HepG2 (cell line): ENCODE measurements around the gene LMX1B. TPM values are rescaled to one million over a fixed set of nuclear protein-coding genes. Genes with fewer than 3 reads are reported as not detected.

ENCODE experiments used
- ATAC-seq: fragments of 200-7000 bp; cut with Tn5 transposase; 3 replicates; pipeline ENCODE4 v1.9.1; 2020; ENCODE audit warnings: mild to moderate bottlenecking, moderate library complexity
- BruUV-seq: library from RNA; stranded (reverse); fragments of 400-500 nt; replicated peaks from 2 replicates; lab custom pipeline; 2021; lab: Mats Ljungman, UMichigan
- CTCF ChIA-PET: fragments of 300-600 bp; formaldehyde crosslinking; extraction: SDS; loops from one replicate; lab custom pipeline; 2021; ENCODE audit warnings: low total read pairs, inconsistent platforms, low intra/inter-chr PET ratio; lab: Yijun Ruan, JAX
- POLR2A ChIA-PET: fragments of 350-600 bp; sonication (Branson Sonifier 250); formaldehyde crosslinking; loops from one replicate; lab custom pipeline; 2020; ENCODE audit warnings: antibody characterized with exemption, inconsistent platforms; lab: Yijun Ruan, JAX
- DNase-seq: peaks from one replicate; pipeline ENCODE4 v3.0.0-alpha.2; 2015; ENCODE audit warnings: low spot score
- FAIRE-seq: peaks from 3 replicates; lab custom pipeline; 2011; peaks lifted over from hg19 to GRCh38; lab: Jason Lieb, UNC
- H2AFZ ChIP-seq: one replicate; pipeline ENCODE4 v1.6.1; 2011; ENCODE audit warnings: low read length, inconsistent platforms
- H3K27ac ChIP-seq: fragments of 300-600 bp; 3 replicates; pipeline ENCODE4 v1.8.0; 2011; ENCODE audit warnings: mixed run types, mild to moderate bottlenecking, mixed read lengths, low read length, inconsistent platforms; ENCODE audit not compliant: insufficient read depth; ENCODE audit errors: extremely low read length
- H3K27me3 ChIP-seq, 2 experiments: fragments of 200-600 bp in 1 of 2; 2 replicates in 1 of 2; 3 replicates in 1 of 2; pipeline versions ENCODE4 v1.6.0 to v1.8.0; 2011; ENCODE audit warnings: low read length in 2 of 2, mild to moderate bottlenecking in 2 of 2, moderate library complexity in 2 of 2, inconsistent platforms in 1 of 2; ENCODE audit not compliant: insufficient read depth in 2 of 2, control insufficient read depth in 1 of 2
- H3K36me3 ChIP-seq, 2 experiments: fragments of 200-600 bp in 1 of 2; replicated peaks in 1 of 2; 2 replicates in 1 of 2; 3 replicates in 1 of 2; pipeline versions ENCODE4 v1.5.1 to v1.8.0; 2011; ENCODE audit warnings: low read length in 2 of 2, inconsistent platforms in 1 of 2; ENCODE audit not compliant: insufficient read depth in 2 of 2, control insufficient read depth in 1 of 2
- H3K4me1 ChIP-seq: 2 replicates; pipeline ENCODE4 v1.5.1; 2012; ENCODE audit warnings: low read length, inconsistent platforms; ENCODE audit not compliant: insufficient read depth
- H3K4me2 ChIP-seq: 2 replicates; pipeline ENCODE4 v1.6.0; 2011; ENCODE audit warnings: low read depth, low read length, inconsistent platforms
- H3K4me3 ChIP-seq, 3 experiments: fragments of 200-600 bp in 1 of 3; sonication (generic), shearing (Covaris generic) in 1 of 3; replicated peaks in 1 of 3; 2 replicates each; pipeline ENCODE4 v1.5.1; 2011 to 2016; ENCODE audit warnings: low read length in 3 of 3, inconsistent platforms in 2 of 3, low read depth in 2 of 3, mild to moderate bottlenecking in 2 of 3, control low read depth in 1 of 3, mixed read lengths in 1 of 3; ENCODE audit not compliant: insufficient read depth in 1 of 3
- H3K79me2 ChIP-seq: one replicate; pipeline ENCODE4 v1.6.1; 2011; ENCODE audit warnings: low read length, inconsistent platforms; ENCODE audit not compliant: insufficient read depth
- H3K9ac ChIP-seq: 2 replicates; pipeline ENCODE4 v1.6.0; 2011; ENCODE audit warnings: mild to moderate bottlenecking, low read depth, low read length, inconsistent platforms; ENCODE audit not compliant: insufficient read depth
- H3K9me3 ChIP-seq: 2 replicates; pipeline ENCODE4 v1.5.1; 2012; ENCODE audit warnings: mild to moderate bottlenecking, low read length
- H4K20me1 ChIP-seq: 2 replicates; pipeline ENCODE4 v1.6.0; 2011; ENCODE audit warnings: inconsistent platforms, mild to moderate bottlenecking, low read length, moderate library complexity; ENCODE audit not compliant: insufficient read depth
- AFF4 ChIP-seq: sonication (generic); formaldehyde crosslinking; IDR thresholded peaks from 2 replicates; pipeline ENCODE4 v1.4.0; 2020; ENCODE audit warnings: missing genetic modification reagents
- GATA4 ChIP-seq: sonication (generic); IDR thresholded peaks from 2 replicates; pipeline ENCODE4 v1.6.1; 2016; ENCODE audit warnings: antibody characterized with exemption, low read depth, borderline replicate concordance
- ZFX ChIP-seq: sonication (generic); formaldehyde crosslinking; IDR thresholded peaks from 2 replicates; pipeline ENCODE4 v1.4.0; 2020; ENCODE audit warnings: mild to moderate bottlenecking, low read depth, missing genetic modification reagents, moderate library complexity
- ZNF629 ChIP-seq: sonication (generic); formaldehyde crosslinking; conservative IDR thresholded peaks from 2 replicates; pipeline ENCODE4 v1.5.0; 2020; ENCODE audit warnings: missing genetic modification reagents
- WGBS: methylation state at CpG from one replicate; pipeline ENCODE4 v1.1.6; 2017; ENCODE audit warnings: low lambda C conversion rate; 5-methylcytosine and 5-hydroxymethylcytosine counted together
- in situ Hi-C: cut with HindIII; loops from 2 replicates; pipeline ENCODE4 v1.10.0; 2017; ENCODE audit warnings: low pct_unique_long_range_greater_than_20kb; ENCODE audit not compliant: extremely low pct_ligation_motif_present
- intact Hi-C: fragments of 100-400 bp; cut with micrococcal nuclease; formaldehyde crosslinking; loops from one replicate; pipeline ENCODE4 v1.10.0; 2022; ENCODE audit not compliant: unreplicated experiment
- polyA plus RNA-seq, 8 experiments: library from polyadenylated mRNA; depleted of rRNA in 3 of 8; stranded (reverse) in 7 of 8; unstranded in 1 of 8; fragments of >200 nt; fragmentation: Illumina TruSeq in 4 of 8; extraction: Trizol in 4 of 8; gene quantifications; 2 replicates each; pipeline versions ENCODE4 v1.2.1 to v1.2.3, GENCODE V29; 2011 to 2016; ENCODE audit warnings: low read depth in 4 of 8, missing spikeins in 1 of 8, mixed read lengths in 1 of 8; ENCODE audit not compliant: insufficient read depth in 1 of 8
- total RNA-seq, 5 experiments: library from RNA; depleted of rRNA; stranded (reverse); fragments of >200 nt; fragmentation: Illumina TruSeq; extraction: Trizol; gene quantifications; 2 replicates each; pipeline ENCODE4 v1.2.3, GENCODE V29; 2016; ENCODE audit warnings: low read depth in 1 of 5

LMX1B gene
- total and polyA plus RNA-seq, 2 of the 13 experiments (the other 11 are each of a cell fraction or from before 2014, with no cell fraction given) = not detected

- Histone ChIP-seq H3K4me1 (no peaks in the 10 kb centered on the region), H3K27ac (no peak overlapping the region), H2AFZ (no peak overlapping the region), H3K9me3 (no peaks in the 10 kb centered on the region)
- ATAC-seq = no peak
- no peak for FAIRE-seq
- TF ChIP-seq GATA4 (no peak), ZFX (CRISPR knock-in tag) (no peak), ZNF629 (peak; percentile 79)
- TF ChIP-seq, all 625 proteins: peak for 1
- in situ Hi-C loops = no loop called here
- intact Hi-C loops = no loop called here
- Histone ChIP-seq H3K79me2 (no peaks in the 10 kb centered on the region), H3K27me3 (peaks cover 15 to 83% of the 10 kb centered on the region in 2 experiments), H3K4me3 (no peak overlapping the region), H3K9ac (no peak overlapping the region), H3K4me2 (no peak overlapping the region), H4K20me1 (no peaks in the 10 kb centered on the region), H3K36me3 (no peaks in the 10 kb centered on the region)
- ChIA-PET POLR2A (no interaction called here), CTCF (no interaction called here)
- BruUV-seq = no TSS peak
- 57% methylated on average over 2 of the region's 6 CpGs for WGBS
- no peak for DNase-seq
Observed at GRCh38 chr9:126671983-126672382, 58.3 kb downstream of the LMX1B start.

GRCh38 chr9:126672634-126673284 is 59.0 kb downstream of the LMX1B start:
- intact Hi-C loops (no loop called here), in situ Hi-C loops (no loop called here)
- no peaks in the 10 kb centered on the region for H3K36me3 ChIP-seq
- no peak for DNase-seq
- H2AFZ ChIP-seq = no peak overlapping the region
- no peak overlapping the region for H3K27ac ChIP-seq
- H3K4me1 ChIP-seq = no peaks in the 10 kb centered on the region
- H3K9me3 ChIP-seq = no peaks in the 10 kb centered on the region
- H3K4me3 ChIP-seq = no peak overlapping the region
- peaks cover 16 to 82% of the 10 kb centered on the region in 2 experiments for H3K27me3 ChIP-seq
- no peaks in the 10 kb centered on the region for H4K20me1 ChIP-seq
- no TSS peak for BruUV-seq
- no peak overlapping the region for H3K4me2 ChIP-seq
- no peak overlapping the region for H3K9ac ChIP-seq
- POLR2A ChIA-PET = no interaction called here
- CTCF ChIA-PET = no interaction called here
- WGBS = 11% methylated on average over 5 of the region's 18 CpGs
- TF ChIP-seq ZNF629 (peak; percentile 59), AFF4 (no peak)
- FAIRE-seq = no peak
- ATAC-seq = no peak
- no peaks in the 10 kb centered on the region for H3K79me2 ChIP-seq
